Brain microvascular endothelial cell (primary cell): ENCODE results near the gene BRD2.

Experiments
- DNase-seq: peaks from one replicate; pipeline ENCODE4 v3.0.0-alpha.2; 2020
- H3K27ac ChIP-seq: fragments of 250-450 bp; sonication (Bioruptor Pico); 2 replicates; pipeline ENCODE4 v1.5.1; 2020; ENCODE audit warnings: mild to moderate bottlenecking, moderate library complexity
- H3K27me3 ChIP-seq: fragments of 250-450 bp; sonication (Bioruptor Pico); replicated peaks from 2 replicates; pipeline ENCODE4 v1.5.1; 2020; ENCODE audit warnings: mild to moderate bottlenecking
- H3K36me3 ChIP-seq: fragments of 250-450 bp; sonication (Bioruptor Pico); replicated peaks from 2 replicates; pipeline ENCODE4 v1.5.1; 2020; ENCODE audit warnings: mild to moderate bottlenecking
- H3K4me3 ChIP-seq: 2 replicates; pipeline ENCODE4 v1.5.1; 2011; ENCODE audit warnings: low read depth, mild to moderate bottlenecking, control low read depth, low read length, moderate library complexity
- in situ Hi-C: cut with HindIII; loops from 2 replicates; pipeline ENCODE4 v1.10.0; 2017; ENCODE audit warnings: low sequenced_read_pairs, low pct_ligation_motif_present
- TF ChIP-seq, protein P1 (sequence below): IDR thresholded peaks from 2 replicates; pipeline ENCODE4 v1.5.1; 2011; ENCODE audit warnings: low read depth, mild to moderate bottlenecking, moderate library complexity, low read length, control low read depth, inconsistent platforms; ENCODE audit errors: missing control alignments

Gene BRD2

DNA sequence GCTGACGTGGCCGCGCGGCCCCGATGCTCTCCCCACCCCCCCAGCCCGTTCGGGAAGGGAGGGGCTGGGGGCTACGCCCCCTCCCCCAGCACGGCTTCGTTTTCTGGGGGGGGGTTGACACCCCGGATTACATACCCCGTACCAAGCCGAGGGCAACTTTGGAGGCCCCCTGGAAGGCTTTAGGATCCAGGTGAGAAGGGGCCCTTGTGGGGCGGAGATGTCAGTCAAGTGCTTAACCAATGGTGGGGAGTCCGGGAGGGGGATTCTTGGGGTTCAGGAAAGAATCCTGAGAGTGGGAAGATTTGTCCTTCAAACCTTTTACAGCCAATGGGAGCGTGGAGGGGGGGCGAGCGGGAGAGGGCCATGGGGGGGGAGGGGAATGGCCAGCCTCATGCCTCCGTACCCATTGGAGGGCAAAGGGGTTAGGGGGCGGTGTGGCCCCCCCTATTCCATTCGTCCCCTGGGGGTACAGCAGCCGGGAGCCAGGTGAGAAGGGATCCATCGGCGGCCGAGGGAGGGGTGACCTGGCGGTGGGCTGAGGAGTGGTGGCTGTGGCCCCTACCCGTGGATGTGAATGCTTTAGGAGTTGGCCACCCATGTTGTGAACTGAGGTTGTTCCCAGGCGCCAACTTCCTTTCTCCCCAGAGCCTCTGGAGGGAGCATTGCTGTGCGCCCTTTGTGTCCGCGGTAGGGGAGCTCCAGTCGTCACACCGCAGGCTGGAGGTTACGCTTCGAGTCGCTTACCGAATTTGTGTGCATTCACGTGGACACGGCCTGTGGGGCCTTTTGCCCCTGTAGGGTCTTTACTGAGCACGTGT is 682 bp downstream of the BRD2 start:
- peaks cover 20% of the 10 kb centered on the region for H3K36me3 ChIP-seq
- TF ChIP-seq, protein P1, sequence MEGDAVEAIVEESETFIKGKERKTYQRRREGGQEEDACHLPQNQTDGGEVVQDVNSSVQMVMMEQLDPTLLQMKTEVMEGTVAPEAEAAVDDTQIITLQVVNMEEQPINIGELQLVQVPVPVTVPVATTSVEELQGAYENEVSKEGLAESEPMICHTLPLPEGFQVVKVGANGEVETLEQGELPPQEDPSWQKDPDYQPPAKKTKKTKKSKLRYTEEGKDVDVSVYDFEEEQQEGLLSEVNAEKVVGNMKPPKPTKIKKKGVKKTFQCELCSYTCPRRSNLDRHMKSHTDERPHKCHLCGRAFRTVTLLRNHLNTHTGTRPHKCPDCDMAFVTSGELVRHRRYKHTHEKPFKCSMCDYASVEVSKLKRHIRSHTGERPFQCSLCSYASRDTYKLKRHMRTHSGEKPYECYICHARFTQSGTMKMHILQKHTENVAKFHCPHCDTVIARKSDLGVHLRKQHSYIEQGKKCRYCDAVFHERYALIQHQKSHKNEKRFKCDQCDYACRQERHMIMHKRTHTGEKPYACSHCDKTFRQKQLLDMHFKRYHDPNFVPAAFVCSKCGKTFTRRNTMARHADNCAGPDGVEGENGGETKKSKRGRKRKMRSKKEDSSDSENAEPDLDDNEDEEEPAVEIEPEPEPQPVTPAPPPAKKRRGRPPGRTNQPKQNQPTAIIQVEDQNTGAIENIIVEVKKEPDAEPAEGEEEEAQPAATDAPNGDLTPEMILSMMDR: peak; percentile 55
- peak; percentile 72 for DNase-seq
- peak overlapping the region; percentile 100 for H3K27ac ChIP-seq
- H3K4me3 ChIP-seq: peak overlapping the region; percentile 77
- no peaks in the 10 kb centered on the region for H3K27me3 ChIP-seq
- in situ Hi-C loops: no loop called here

DNA sequence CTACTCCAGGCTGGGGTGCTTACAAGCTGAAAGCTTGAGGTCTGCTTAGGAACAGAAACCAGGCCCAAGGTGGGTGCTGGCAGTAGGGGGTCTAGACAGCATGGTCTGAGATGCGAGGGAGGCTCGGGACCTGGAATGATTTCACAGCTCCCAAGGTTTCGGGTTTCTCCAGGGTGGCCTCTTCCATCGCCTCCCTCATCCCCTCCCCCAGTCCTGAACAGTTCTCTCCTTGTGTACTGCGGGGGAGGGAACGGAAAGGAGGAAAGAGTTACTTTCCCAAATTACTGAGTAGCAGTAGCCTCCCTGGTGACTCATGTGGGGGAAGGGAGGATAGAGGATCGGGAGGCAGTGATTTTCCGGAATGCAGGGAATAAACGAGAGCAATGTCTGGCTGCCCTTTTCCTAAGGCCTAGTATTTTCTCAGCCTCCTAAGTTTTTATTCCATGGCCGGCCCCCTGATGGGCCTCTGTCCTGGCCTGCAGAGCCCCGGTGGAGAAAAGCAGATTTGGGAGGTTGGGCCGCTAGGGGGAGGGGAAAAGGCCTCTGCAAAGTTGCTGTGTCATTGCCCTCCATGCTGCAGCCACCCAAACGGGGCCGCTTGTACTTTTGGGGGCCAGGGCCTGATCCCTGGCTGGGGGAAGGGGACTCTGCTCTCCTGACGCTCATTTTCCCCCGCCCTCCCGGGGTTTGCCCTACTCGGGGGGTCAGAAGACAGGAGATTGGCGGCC is 1.5 kb downstream of the BRD2 start:
- TF ChIP-seq, protein P1: peak; percentile 43
- no peaks in the 10 kb centered on the region for H3K27me3 ChIP-seq
- H3K36me3 ChIP-seq: peaks cover 28% of the 10 kb centered on the region
- H3K27ac ChIP-seq: peak overlapping the region; percentile 100
- peak overlapping the region; percentile 77 for H3K4me3 ChIP-seq
- DNase-seq: peak; percentile 92
- in situ Hi-C loops: no loop called here

DNA sequence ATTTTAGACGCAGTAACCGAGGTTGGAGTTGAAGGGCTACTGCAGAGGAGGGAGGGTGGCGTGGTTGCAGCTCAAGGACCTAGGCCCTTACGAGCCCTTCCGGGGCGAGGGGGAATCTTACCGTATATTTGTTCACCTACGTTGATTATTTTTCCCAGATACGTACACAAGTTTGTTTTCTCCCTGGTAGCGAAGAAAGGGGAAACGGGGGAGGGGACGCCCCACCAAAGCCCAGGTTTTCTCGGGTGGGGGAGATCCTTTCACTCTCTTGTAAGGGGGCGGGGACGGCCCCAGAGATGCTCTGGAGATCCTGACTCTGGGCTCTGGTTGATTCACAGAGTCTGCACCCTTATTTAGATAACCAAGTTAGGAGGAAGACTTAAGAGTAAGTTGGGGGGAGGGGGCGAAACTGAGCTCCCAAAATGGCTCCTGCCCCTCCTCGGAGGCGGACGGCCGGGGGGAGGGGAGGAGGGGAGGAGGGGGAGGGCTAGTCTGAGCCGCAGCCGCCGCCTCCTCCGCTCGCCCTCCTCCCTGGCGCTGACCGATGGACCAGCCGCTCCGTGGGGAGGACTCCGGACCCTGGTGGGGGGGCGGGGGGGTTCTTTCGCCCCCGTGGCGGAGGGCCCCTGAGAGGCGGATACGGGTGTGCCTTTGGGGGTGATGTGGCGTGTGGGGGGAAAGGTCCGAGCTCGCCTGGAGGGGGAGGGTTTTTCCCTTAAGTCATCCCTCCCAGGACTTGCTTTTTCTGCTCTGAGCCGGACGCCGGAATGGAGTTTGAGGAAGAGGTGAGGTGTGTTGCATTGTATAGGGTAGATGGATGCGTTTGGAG is 2.2 kb downstream of the BRD2 start:
- Histone ChIP-seq H3K27ac (peak overlapping the region; percentile 100), H3K4me3 (peak overlapping the region; percentile 77), H3K27me3 (no peaks in the 10 kb centered on the region), H3K36me3 (peaks cover 34% of the 10 kb centered on the region)
- in situ Hi-C loops: no loop called here
- TF ChIP-seq, protein P1: no peak
- DNase-seq: peak; percentile 87

DNA sequence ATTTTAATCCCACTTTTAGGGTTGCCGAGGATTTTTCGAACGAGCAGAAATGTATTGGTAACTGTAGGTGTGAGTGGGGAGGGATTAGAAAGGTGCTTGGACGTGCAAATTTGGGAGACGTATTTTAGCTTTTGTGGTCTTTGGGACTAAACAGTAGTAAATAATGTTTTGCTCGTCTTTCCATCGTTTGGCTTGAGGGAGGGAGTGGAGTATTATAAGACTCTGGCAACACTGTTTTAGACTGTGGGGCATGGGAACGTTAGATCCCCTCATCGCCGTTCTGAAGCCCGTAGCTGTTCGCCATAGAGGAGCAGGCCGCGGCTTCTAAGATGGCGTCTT is 2.8 kb downstream of the BRD2 start:
- in situ Hi-C loops: no loop called here
- no peak for DNase-seq
- peak overlapping the region; percentile 77 for H3K4me3 ChIP-seq
- H3K36me3 ChIP-seq: peaks cover 39% of the 10 kb centered on the region
- peak overlapping the region; percentile 100 for H3K27ac ChIP-seq
- H3K27me3 ChIP-seq: no peaks in the 10 kb centered on the region
- TF ChIP-seq, protein P1: no peak

DNA sequence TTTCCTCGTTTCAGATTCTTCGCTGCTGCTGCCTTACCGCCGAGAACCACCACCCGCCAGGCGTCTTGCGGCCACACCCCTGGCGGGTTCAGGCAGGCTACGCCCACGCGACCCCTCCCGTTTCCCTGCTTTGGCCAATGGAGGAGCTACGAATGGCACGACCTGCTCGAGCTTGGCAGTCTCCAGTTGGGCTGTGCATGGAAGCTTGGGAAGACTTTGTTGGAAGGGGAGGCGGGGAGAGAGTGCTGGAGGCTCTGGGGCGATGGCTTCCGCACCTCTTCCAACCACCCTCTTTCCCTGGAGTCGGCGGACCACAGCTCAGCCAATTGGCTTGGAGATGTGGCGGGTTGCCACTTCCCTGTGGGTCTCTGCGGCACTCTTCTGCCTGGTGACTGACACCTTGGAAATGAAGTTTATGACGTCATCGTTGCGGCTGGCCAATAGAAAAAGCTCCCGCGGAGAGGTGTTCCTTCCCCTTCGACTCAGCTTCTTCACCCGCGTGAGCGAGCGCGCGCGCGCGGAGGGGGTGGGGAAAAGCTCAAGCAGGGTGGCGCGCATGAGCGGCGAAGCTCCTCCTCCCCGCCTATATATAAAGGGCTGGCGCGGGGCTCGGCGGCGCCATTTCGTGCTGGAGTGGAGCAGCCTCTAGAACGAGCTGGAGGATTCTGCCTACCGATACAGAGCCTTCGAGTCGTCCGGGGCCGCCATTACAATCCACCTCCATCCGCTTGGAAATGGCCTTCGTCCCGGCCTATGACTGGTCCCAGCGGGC is 3.4 kb downstream of the BRD2 start:
- in situ Hi-C loops: no loop called here
- H3K27ac ChIP-seq: peak overlapping the region; percentile 100
- peaks cover 45% of the 10 kb centered on the region for H3K36me3 ChIP-seq
- H3K4me3 ChIP-seq: peak overlapping the region; percentile 98
- H3K27me3 ChIP-seq: no peaks in the 10 kb centered on the region
- DNase-seq: peak; percentile 100
- TF ChIP-seq, protein P1: peak; percentile 0
